Hematopoietic multipotent progenitor cell treated with erythropoietin and hydrocortisone succinate and interleukin-3 and kit ligand, for 8 days (in vitro differentiated cells): Measurements from ENCODE around the gene FREM3.
A peak's percentile ranks its signal among the peaks of the same experiment; 100 is the strongest.
"Not testable (repeated sequence)": the region's sequence is repeated elsewhere in the genome, so short reads cannot be mapped to it uniquely, and the experiment has no call there.

ENCODE experiments used
- DNase-seq: peaks from one replicate; pipeline ENCODE4 v3.0.0-alpha.2; 2015

Gene FREM3

GRCh38 chr4:143564472-143564871 lies 136.0 kb downstream of the FREM3 start:
- no peak for DNase-seq

- DNase-seq = no peak
Observed at GRCh38 chr4:143559757-143560147, 140.7 kb downstream of the FREM3 start.

DNA sequence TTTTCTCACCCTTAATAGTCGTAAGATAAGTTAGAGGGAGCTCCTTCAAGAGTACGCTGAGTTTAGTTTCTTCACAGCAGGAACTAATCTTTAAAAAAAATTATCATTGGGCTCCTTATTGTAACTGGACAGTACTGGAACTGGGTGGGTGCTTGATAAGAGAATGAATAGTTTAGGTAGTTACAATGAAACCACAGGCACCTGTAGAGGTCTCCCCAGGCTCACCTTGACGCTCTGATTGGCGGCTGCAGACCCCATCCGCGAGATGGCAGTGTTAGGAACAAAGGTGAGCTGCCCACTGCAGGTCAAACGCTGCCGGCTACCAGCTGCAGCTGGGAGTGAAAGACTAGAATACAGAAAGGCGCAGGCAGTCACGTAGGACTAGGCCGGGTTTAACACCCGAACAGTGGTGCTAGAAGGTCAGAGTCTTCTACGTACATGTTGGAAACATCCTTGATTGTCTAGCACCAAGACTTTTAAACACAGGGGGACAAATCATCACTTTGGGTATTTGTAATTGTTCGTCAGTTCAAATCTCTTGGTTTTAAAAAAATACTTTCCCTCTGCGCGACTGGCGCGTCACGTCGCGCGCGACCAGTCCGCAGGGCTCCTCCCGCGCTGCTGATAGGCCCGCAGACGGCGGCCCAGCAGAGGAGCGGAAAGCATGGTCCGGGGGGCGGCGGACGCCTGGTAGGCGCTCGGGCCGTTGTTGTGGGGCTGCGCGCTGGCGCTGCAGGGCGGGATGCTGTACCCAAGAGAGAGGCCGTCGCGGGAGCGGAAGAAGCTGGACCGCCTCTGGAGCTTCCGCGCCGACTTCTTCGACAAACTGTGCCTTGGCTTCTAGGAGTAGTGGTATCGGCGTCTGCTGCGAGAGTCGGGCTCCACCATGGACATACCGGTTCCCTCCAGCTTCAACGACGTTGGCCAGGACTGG lies 141.4 kb downstream of the FREM3 start:
- DNase-seq = peak; percentile 90

DNA sequence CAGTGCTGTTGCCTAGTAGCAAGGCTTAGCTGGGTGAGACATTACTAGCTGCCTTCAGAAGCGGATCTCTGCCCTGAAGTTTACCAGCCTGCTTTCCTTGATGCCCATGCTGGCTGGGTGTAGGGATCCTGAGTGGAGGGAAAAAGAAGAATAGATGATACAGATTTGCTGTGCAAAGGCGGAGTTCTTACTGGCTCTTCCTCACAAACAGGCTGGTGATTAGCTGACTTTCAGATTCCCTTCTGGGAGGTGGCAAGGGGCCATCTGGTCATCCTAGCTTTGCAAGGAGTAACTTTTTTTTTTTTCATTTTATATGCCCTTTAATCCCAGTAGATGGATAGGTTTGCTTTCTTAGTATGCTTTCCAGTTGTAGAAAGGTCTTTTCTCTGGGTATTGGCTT lies 142.2 kb downstream of the FREM3 start:
- no peak for DNase-seq

- no peak for DNase-seq
Observed at GRCh38 chr4:143555676-143556075, 144.8 kb downstream of the FREM3 start.

- no peak for DNase-seq
Observed at GRCh38 chr4:143554728-143555597, 145.5 kb downstream of the FREM3 start.

- DNase-seq = no peak
Observed at GRCh38 chr4:143549928-143550327, 150.5 kb downstream of the FREM3 start.

DNA sequence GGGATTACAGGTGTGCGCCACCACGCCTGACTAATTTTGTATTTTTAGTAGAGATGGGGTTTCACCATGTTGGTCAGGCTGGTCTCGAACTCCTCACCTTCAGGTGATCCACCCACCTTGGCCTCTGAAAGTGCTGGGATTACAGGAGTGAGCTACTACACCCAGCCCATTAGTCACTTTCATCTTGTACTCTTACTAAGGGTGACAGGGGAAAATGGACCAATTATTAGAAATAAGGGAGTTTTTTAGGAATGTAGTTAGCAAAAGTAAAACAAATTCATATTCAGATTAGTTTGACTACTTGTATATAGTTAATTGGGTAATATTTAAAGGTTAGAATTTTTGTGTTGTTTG lies 160.8 kb downstream of the FREM3 start:
- DNase-seq = no peak

GRCh38 chr4:143538979-143539669 lies 161.4 kb downstream of the FREM3 start:
- no peak for DNase-seq

- no peak for DNase-seq
Observed at GRCh38 chr4:143531788-143532491, 168.5 kb downstream of the FREM3 start.

DNA sequence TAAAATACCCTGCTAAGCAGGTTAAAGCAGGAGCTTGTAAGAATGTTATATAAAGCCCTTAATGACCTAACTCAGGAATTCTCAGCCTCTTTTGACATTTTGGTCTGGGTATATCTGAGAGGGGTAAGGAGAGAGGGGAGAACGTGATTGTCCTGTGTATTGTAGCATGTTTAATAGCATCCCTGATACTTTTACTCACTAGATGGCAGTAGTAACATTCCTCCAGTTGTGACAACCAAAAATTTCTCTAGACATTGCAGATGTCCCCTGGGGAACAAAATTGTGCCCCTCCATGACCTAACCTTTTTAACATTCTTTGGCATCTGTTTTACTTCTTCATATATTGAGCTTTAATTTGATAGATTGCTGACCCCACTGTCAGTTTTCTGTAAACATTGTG lies 169.1 kb downstream of the FREM3 start:
- peak; percentile 47 for DNase-seq

- not testable (repeated sequence) for DNase-seq
Observed at GRCh38 chr4:143528046-143528445, 172.4 kb downstream of the FREM3 start.
